GM19240 (cell line): Measurements from ENCODE around the gene MMP2.

Experiments
- DNase-seq: peaks from one replicate; pipeline ENCODE4 v3.0.0; 2011; ENCODE audit warnings: low spot score; ENCODE audit not compliant: insufficient read length

MMP2 gene

GRCh38 chr16:55478827-55479429 lies at the start of gene MMP2:
TSS of gene MMP2 (plus strand) at chr16:55479198. CDS start at chr16:55479480, 282 bp downstream.
- DNase-seq: no peak

- no peak for DNase-seq
Observed at GRCh38 chr16:55433030-55433429, 46.0 kb upstream of the MMP2 start.

- DNase-seq: no peak
Observed at GRCh38 chr16:55433535-55433934, 45.5 kb upstream of the MMP2 start.

GRCh38 chr16:55434000-55434399 lies 45.0 kb upstream of the MMP2 start:
- DNase-seq: no peak

DNA sequence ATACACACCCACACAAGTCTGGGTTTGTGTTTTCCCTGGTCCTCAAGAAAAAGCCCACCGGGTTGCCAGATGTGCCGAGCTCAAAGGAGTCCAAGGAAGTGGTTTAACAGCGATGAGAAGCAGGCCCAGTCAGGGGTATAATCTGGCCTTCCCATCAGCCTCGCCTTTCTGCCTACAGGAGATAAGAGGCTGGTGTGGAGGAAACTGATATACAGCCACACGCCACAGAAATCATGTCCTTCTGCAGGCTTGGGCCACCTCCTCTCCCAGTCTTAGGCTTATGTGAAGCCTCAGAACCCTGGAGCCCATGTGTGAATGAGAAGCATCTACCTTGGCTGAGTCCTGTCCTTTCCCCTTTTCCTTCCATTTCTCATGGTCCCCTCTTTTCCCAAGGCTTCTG lies 43.6 kb upstream of the MMP2 start:
- no peak for DNase-seq

DNA sequence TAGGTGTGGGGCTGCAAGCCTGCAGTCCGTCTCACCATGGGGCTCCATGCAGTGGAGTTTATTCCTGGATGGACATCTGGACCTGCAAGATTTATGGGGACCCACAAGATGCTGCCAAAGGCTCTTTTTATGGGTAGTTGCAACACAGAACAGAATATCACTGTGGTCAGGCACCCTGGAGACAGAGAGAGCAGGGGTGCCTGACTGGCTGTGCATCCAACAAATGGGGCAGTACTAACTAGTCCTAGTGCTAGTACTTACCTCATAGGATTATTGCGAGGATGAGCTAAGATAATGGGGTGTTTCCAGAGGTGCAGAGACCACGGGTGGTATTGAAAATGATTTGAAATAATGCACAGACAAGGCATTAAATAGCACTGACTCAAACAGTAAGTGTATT lies 42.4 kb upstream of the MMP2 start:
- no peak for DNase-seq

DNA sequence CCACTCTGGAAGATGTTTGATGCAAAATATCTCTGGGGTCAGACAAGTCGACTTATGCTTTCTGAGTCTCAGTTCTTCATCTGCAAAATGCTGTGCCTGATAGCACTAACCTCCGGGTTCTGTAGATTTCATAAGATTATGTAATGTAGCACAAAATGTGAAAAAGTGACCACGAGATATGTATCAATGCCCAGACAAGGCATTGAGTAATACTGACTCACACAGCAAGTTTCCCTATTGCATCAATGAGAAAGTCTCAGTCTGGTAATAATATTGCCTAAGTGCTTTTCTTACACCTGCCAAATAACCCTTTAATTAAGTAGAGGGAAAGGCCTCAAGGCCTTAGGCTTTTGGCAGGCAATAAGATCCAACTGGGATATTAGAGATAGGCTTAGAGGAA lies 41.4 kb upstream of the MMP2 start:
- no peak for DNase-seq

DNA sequence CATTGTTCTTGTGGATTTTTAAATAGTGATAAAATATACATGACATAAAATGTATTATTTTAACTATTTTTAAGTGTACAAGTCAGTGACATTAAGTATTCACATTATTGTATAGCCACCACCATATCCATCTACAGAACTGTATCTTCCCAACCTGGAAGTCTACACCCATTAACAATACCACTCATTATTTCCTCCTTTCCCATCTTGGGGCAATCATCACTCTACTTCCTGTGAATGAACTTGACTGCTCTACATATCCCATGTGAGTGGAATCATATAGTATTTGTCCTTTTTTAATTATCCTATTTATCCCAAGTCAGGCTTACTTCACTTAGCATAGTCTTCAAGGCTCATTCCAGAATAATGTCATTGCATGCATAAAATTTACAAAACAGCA lies 40.7 kb upstream of the MMP2 start:
- no peak for DNase-seq

- DNase-seq: no peak
Observed at GRCh38 chr16:55439101-55439690, 39.8 kb upstream of the MMP2 start.

- no peak for DNase-seq
Observed at GRCh38 chr16:55443434-55444346, 35.3 kb upstream of the MMP2 start.

- no peak for DNase-seq
Observed at GRCh38 chr16:55444754-55445485, 34.1 kb upstream of the MMP2 start.

DNA sequence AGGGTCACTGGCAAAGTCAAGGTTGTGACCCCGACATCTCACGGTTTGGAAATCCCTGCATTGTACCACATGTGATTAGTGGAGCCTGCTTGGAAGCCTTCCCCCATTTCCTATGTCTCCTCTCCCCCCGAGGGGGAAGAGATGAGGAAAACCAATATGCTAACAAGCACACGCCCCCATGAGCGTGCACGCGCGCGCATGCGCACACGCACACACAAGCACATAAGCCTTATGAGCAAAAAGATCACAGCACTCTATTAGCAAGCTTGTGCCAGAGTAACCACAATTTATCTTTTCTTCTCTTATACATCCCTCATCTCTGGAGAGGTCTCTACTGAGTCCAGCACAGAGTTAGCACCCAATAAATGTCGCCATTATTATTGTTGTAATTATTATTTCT lies 31.8 kb upstream of the MMP2 start:
- no peak for DNase-seq

DNA sequence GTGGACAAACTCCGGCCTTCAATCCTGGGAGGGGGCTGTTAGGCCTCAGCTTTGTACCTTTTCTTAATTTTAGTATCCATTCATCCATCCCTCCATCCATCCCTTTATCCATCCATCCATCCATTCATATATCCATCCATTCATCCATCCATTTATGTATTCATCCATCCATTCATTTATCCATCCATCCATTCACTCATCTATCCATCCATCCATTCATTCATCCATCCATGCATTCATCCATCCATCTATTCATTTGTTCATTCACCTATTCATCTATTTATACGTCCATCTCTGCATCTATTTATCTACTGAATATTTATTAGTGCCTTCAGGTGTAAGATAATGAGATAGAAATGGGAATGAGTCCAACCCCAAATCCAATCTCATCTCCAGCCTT lies 26.0 kb upstream of the MMP2 start:
- no peak for DNase-seq

GRCh38 chr16:55453909-55454308 lies 25.1 kb upstream of the MMP2 start:
- no peak for DNase-seq

DNA sequence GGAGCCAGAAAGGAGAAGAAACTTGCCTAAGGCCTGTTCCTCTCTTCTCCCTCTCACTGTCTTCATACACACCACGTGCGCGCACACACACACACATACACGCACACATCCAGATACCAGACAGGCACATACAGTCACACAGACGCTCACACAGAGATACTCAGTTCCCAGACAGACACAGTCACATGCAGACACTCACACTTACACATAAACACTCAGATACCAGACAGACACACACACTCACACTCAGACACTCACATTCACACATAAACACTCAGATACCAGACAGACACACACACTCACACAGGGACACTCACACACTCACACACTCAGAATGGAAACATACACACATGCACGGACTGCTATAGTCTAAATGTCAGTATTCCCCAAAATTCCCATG lies 24.1 kb upstream of the MMP2 start:
- DNase-seq: no peak

DNA sequence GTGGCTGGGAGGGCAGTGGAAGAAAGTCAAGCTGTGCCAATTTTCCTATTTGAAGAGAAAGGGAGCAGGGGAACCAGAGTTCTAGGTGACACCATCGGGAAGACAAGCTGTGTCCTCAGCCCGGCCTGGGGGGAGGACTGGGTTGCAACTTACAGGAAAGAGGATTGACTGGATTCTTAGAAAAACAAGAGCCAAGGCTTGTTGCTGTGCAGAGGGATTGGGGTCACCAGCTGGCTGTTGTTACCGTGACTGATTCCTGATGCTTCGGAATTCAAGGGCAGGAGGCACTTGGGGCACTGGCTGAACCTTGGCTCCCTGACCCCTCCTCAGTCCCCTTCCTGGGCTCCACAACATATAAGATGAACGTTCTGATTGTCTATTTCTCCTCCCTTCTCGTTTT lies 16.8 kb upstream of the MMP2 start:
- no peak for DNase-seq

DNA sequence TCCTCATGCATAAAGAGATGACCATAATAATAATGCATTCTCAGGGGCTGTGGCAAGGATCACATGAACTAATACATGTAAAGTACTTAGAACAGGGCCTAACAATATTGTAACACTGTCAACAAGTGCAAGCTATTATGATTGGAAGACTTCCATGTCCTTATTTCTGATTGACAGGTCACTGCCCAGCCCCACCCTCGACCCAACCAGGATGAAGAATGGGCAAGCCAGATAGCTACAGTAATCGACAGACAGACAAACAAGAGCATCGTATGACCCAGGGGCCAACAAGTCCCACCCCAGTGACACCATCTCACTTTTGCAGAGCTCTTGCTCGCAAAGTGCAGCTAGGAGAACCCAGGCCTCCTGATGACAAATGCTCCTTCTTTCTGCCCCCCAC lies 14.6 kb upstream of the MMP2 start:
- no peak for DNase-seq

DNA sequence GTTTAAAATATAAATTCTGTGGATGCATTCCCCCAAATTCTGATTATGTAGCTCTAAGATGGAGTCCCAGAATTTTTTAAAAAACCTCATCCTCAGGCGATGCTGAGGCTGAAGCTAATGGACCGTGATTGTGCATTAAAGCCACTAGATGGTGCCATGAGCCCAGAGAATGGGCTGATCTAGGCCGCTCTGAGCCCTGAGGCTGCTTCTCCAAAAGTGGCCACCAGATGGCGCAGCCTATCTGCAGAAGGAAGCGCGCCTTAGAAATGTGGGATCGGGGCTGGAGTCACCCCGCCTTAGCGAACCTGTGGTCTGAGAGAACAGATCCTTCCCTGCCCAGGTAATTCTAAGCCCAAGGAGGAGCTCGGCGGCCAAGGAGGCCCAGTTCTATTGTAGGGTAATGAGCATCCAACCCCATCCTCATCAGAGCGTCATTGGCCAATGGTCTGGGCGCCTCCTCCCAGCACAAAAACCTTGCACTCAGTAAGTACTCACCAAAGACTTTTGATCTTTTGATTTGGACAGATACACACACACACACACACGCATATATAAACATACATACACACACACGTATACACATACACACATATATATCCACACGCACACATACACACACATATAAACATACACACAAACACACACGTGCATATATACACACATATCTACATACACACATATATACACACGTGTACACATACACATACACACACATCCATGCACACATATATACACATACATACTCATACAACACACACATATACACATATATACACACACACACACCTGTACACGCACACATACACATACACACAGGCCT lies 13.7 kb upstream of the MMP2 start:
- peak; percentile 83 for DNase-seq

GRCh38 chr16:55466209-55466608 lies 12.8 kb upstream of the MMP2 start:
- DNase-seq: no peak

DNA sequence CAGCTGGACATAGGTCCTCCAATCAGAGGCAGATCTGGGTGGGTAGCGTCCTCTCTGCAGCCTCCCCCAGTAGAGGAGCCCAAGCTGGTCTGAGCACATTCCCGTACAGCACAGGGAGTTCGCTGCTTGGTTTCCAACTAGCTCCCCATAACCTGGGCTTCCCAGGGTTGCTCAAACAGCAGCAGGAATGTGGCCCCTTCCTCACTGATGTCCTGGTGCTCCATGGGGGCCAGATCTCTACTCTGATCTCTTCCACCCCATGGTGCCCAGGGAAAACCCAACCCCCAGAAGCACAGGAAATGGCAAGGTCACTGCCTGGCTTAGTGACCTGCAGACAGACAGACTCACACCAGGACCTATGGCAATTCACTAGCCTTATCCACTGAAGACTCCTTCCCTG lies 11.1 kb upstream of the MMP2 start:
- DNase-seq: no peak

DNA sequence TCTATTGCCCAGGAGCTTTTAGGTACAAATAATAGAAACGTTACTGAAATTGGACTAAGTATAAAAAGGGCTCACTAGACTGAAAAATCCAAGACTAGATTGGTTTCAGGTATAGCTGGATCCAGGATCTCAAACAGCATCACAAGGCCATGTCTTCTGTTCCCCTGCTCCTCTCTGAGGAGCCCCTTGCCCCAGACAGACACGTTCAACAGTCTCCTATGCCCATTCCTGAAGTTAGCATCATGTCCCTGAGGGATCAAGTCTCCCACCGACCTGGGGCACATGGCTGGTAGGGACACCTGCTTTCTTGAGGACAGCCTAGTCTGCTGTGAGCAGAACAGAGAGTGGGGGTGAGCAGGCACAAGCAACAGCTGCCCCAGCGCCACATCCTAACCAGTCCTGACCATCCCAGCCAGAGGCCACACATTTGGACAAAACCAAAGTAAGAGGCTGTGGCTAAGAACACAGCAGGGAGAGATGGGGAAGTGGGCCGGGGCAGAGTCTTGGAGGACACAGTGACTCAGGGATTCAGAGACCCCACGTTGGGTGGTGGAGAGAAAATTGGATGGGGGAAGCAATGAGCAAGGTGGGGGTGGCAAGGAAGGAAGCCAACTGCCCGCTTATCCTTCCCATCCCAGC lies 10.5 kb upstream of the MMP2 start:
- DNase-seq: no peak
